Endodermal cell (in vitro differentiated cells): Measurements from ENCODE around the gene IRF2BP1. TPM values are rescaled to one million over a fixed set of nuclear protein-coding genes. Genes with fewer than 3 reads are reported as not detected.

Source experiments
- DNase-seq: peaks from one replicate; pipeline ENCODE4 v3.0.0-alpha.2; 2017
- H3K27ac ChIP-seq: 2 replicates; pipeline ENCODE4 v1.5.1; 2013; ENCODE audit warnings: mild to moderate bottlenecking, low read depth, low read length, moderate library complexity
- H3K27me3 ChIP-seq: 2 replicates; pipeline ENCODE4 v1.6.1; 2013; ENCODE audit warnings: mild to moderate bottlenecking, low read length, moderate library complexity; ENCODE audit not compliant: insufficient read depth, control insufficient read depth, poor library complexity, severe bottlenecking
- H3K36me3 ChIP-seq: 2 replicates; pipeline ENCODE4 v1.7.0; 2013; ENCODE audit warnings: mild to moderate bottlenecking, low read length, moderate library complexity; ENCODE audit not compliant: control insufficient read depth, insufficient read depth
- H3K4me1 ChIP-seq: one replicate; pipeline ENCODE4 v1.7.0; 2013; ENCODE audit warnings: low read length; ENCODE audit not compliant: control insufficient read depth, insufficient read depth
- H3K4me3 ChIP-seq: 2 replicates; pipeline ENCODE4 v1.5.1; 2013; ENCODE audit warnings: mild to moderate bottlenecking, low read length, moderate library complexity
- H3K9ac ChIP-seq: 2 replicates; pipeline ENCODE4 v1.6.1; 2013; ENCODE audit warnings: mild to moderate bottlenecking, low read length, moderate library complexity; ENCODE audit not compliant: poor library complexity, severe bottlenecking; ENCODE audit errors: extremely low read depth
- H3K9me3 ChIP-seq: 2 replicates; pipeline ENCODE4 v1.6.1; 2013; ENCODE audit warnings: mild to moderate bottlenecking, low read length, moderate library complexity; ENCODE audit not compliant: control insufficient read depth
- H3K27ac Mint-ChIP-seq: 2 replicates; pipeline ENCODE4 v1.8.0; 2020; ENCODE audit warnings: mixed read lengths
- H3K27me3 Mint-ChIP-seq: 2 replicates; pipeline ENCODE4 v1.8.0; 2021; ENCODE audit warnings: mild to moderate bottlenecking, mixed read lengths; ENCODE audit not compliant: insufficient read depth
- H3K36me3 Mint-ChIP-seq: 2 replicates; pipeline ENCODE4 v1.8.0; 2020; ENCODE audit warnings: low read depth, mixed read lengths
- H3K4me1 Mint-ChIP-seq: 2 replicates; pipeline ENCODE4 v1.8.0; 2020; ENCODE audit warnings: mixed read lengths
- H3K4me3 Mint-ChIP-seq: 2 replicates; pipeline ENCODE4 v1.8.0; 2020; ENCODE audit warnings: mild to moderate bottlenecking, moderate library complexity, mixed read lengths
- H3K9me3 Mint-ChIP-seq: 2 replicates; pipeline ENCODE4 v1.8.0; 2020; ENCODE audit warnings: mild to moderate bottlenecking, mixed read lengths
- CTCF ChIP-seq: fragments of 200-600 bp; sonication (generic); conservative IDR thresholded peaks from 2 replicates; pipeline ENCODE4 v1.5.0; 2021; ENCODE audit warnings: antibody characterized with exemption, mild to moderate bottlenecking
- WGBS, 2 experiments: methylation state at CpG; one replicate each; pipeline versions ENCODE4 v1.1.5 to v1.1.7; 2013; ENCODE audit warnings: missing lambda C conversion rate in 2 of 2, mixed read lengths in 1 of 2; ENCODE audit not compliant: insufficient coverage in 1 of 2, insufficient read length in 1 of 2; 5-methylcytosine and 5-hydroxymethylcytosine counted together
- total RNA-seq, 2 donors: library from RNA; stranded (reverse); fragmentation: NEBNext Ultra II Directional in 1 of 2; extraction: Animal tissue kit (Norgen Biotek cat#: 25700) in 1 of 2; gene quantifications; 2 replicates in 1 of 2; 3 replicates in 1 of 2; pipeline ENCODE4 v1.2.1, GENCODE V29; 2021

Gene IRF2BP1
- total RNA-seq, 2 donors from 2014 or later, result 23.8 to 30.3 TPM

DNA sequence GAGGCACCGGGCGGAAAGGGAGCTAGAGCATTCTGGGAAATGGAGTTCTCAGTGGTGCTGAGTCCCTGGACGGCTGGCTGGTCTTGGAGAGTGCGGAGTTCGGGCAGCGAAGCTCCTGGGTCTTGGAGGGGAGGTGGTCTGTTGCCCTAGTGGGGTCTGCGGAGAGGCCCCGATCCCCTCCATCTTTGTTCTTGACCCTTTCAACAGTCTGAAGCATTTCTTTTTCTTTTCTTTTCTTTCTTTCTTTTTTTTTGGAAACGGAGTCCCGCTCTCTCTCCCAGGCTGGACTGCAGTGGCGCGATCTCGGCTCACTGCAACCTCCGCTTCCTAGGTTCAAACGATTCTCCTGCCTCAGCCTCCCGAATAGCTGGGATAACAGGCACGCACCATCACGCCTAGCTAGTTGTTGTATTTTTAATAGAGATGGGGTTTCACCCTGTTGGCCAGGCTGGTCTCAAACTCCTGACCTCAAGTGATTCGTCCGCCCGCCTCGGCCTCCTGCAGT, 22.6 kb downstream of the IRF2BP1 start:
- peaks cover 22% of the 10 kb centered on the region for H3K4me1 Mint-ChIP-seq
- H3K9ac ChIP-seq, result no peak overlapping the region
- H3K36me3 Mint-ChIP-seq, result peaks cover 30% of the 10 kb centered on the region
- peaks cover 6% of the 10 kb centered on the region for H3K4me1 ChIP-seq
- H3K27me3 Mint-ChIP-seq, result no peaks in the 10 kb centered on the region
- H3K36me3 ChIP-seq, result peaks cover 23% of the 10 kb centered on the region
- TF ChIP-seq CTCF, result no peak
- H3K27ac ChIP-seq, result no peak overlapping the region
- H3K4me3 Mint-ChIP-seq, result peak overlapping the region; percentile 100
- H3K9me3 Mint-ChIP-seq, result no peaks in the 10 kb centered on the region
- no peaks in the 10 kb centered on the region for H3K9me3 ChIP-seq
- H3K27ac Mint-ChIP-seq, result peak overlapping the region; percentile 99
- H3K27me3 ChIP-seq, result no peaks in the 10 kb centered on the region
- peak overlapping the region; percentile 91 for H3K4me3 ChIP-seq
- 14 to 22% methylated on average over 14 to 22 of the region's 22 CpGs for WGBS, 2 experiments
- no peak for DNase-seq

DNA sequence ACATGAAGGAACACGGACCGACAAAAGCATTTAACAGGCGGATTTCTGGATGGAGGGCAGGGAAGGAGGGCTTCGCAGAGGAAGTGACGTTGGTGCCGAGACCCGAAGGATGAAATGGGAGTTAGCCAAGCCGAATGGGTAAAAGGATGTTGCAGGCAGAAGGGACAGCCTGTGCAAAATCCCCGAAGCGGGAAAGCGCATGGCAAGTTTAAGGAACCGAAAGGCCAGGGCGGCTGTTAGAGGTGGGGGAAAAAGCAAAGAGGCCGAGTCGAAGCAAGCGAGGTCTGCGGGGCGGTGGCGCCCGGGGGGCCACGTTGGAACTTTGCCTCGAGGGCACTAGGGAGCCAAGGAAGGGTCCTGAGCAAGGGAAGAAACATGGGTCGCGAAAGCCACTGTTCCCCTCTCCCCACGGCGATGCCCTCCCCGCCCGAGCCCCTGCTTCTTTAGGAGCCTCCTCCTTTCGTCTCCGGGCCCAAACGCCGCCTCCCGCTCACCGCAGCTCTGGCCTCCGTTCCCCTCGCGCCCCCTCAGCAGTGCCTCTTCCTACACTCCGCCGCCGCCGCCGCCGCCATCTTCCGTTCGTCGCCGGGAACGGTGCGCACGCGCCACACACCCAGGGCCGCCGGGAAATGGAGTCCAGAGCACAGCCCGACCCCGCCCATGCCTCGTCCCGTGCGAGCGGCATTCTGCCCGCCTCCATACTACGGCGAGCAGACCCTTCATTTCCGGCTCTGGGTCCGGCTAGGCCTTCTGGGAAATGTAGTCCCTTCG, 23.2 kb downstream of the IRF2BP1 start, which contains the start of gene SYMPK:
SYMPK (minus strand) TSS at position 584 of the 771 bp plus-strand sequence. CDS start 8,652 bp downstream, outside the sequence.
- WGBS, 2 experiments, result 0% methylated on average over 41 to 65 of the region's 65 CpGs

GRCh38 chr19:45862271-45862563, 23.7 kb downstream of the IRF2BP1 start:
- TF ChIP-seq CTCF, result no peak
- 1 to 2% methylated on average over 11 of the region's 11 CpGs for WGBS, 2 experiments
- Mint-ChIP-seq H3K27me3 (no peaks in the 10 kb centered on the region), H3K27ac (peak overlapping the region; percentile 99), H3K4me1 (peaks cover 16% of the 10 kb centered on the region), H3K36me3 (peaks cover 28% of the 10 kb centered on the region), H3K9me3 (no peaks in the 10 kb centered on the region), H3K4me3 (peak overlapping the region; percentile 100)
- peak overlapping the region; percentile 88 for H3K9ac ChIP-seq
- H3K27me3 ChIP-seq, result no peaks in the 10 kb centered on the region
- no peak overlapping the region for H3K27ac ChIP-seq
- peak overlapping the region; percentile 91 for H3K4me3 ChIP-seq
- peaks cover 23% of the 10 kb centered on the region for H3K36me3 ChIP-seq
- DNase-seq, result no peak
- peaks cover 6% of the 10 kb centered on the region for H3K4me1 ChIP-seq
- no peaks in the 10 kb centered on the region for H3K9me3 ChIP-seq

More for the DNA sequence above, 23.2 kb downstream of the IRF2BP1 start, which contains the start of gene SYMPK:
- Histone ChIP-seq H3K27ac (peak within 1 kb of the TSS; percentile 72), H3K4me3 (peak within 1 kb of the TSS; percentile 91), H3K9me3 (no peaks in the 10 kb centered on the region), H3K36me3 (peaks cover 24% of the 10 kb centered on the region), H3K4me1 (peaks cover 6% of the 10 kb centered on the region), H3K9ac (peak within 1 kb of the TSS; percentile 88), H3K27me3 (no peaks in the 10 kb centered on the region)
- H3K27ac Mint-ChIP-seq, result peak within 1 kb of the TSS; percentile 99
- peak within 1 kb of the TSS; percentile 100 for H3K4me3 Mint-ChIP-seq
- no peak for TF ChIP-seq CTCF
- H3K27me3 Mint-ChIP-seq, result no peaks in the 10 kb centered on the region
- H3K9me3 Mint-ChIP-seq, result no peaks in the 10 kb centered on the region
- DNase-seq, result peak; percentile 100
- peaks cover 19% of the 10 kb centered on the region for H3K4me1 Mint-ChIP-seq
- H3K36me3 Mint-ChIP-seq, result peaks cover 31% of the 10 kb centered on the region
